ENCODE measurements around the gene GARIN5A. TPM values are rescaled to one million over a fixed set of nuclear protein-coding genes. Genes with fewer than 3 reads are reported as not detected.

The GARIN5A gene
- total RNA-seq, 3 donors from 2014 or later, result 1.7 to 3.0 (median 2.6) TPM

DNA sequence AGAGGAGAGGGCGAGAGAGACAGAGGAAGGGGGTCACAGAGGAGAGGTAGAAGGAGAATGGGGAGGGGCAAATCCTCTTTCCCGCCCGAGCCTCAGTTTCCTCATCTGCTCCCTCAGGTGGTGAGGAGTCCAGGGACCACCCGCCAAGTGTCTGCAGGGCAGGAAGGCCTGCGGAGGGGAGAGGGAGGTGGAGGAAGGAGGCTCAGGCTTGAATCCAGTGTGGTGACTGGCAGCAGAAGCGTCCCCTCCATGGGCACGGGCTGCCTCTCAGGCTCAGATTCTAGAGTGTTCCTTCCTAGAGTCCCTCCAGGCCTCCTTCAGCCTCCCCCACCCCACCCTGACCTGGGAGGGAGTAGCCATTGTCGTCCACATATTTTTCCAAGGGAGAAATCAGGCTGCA lies 16.5 kb upstream of the GARIN5A start:
- TF ChIP-seq, protein P1, sequence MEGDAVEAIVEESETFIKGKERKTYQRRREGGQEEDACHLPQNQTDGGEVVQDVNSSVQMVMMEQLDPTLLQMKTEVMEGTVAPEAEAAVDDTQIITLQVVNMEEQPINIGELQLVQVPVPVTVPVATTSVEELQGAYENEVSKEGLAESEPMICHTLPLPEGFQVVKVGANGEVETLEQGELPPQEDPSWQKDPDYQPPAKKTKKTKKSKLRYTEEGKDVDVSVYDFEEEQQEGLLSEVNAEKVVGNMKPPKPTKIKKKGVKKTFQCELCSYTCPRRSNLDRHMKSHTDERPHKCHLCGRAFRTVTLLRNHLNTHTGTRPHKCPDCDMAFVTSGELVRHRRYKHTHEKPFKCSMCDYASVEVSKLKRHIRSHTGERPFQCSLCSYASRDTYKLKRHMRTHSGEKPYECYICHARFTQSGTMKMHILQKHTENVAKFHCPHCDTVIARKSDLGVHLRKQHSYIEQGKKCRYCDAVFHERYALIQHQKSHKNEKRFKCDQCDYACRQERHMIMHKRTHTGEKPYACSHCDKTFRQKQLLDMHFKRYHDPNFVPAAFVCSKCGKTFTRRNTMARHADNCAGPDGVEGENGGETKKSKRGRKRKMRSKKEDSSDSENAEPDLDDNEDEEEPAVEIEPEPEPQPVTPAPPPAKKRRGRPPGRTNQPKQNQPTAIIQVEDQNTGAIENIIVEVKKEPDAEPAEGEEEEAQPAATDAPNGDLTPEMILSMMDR (IDR thresholded peaks at IDR 0.05), result no peak
- H3K4me1 ChIP-seq (ENCODE audit: low read depth), result no peaks in the 10 kb centered on the region
- DNase-seq, result peak in 1 of 3 donors; percentile 1
- H3K9me3 ChIP-seq, result no peaks in the 10 kb centered on the region
- H3K4me3 ChIP-seq, result no peak overlapping the region
- ATAC-seq, result no peak
- intact Hi-C loops (cut with DNase I, micrococcal nuclease), result no loop called here
- H3K36me3 ChIP-seq (ENCODE audit: low read depth), result no peaks in the 10 kb centered on the region

DNA sequence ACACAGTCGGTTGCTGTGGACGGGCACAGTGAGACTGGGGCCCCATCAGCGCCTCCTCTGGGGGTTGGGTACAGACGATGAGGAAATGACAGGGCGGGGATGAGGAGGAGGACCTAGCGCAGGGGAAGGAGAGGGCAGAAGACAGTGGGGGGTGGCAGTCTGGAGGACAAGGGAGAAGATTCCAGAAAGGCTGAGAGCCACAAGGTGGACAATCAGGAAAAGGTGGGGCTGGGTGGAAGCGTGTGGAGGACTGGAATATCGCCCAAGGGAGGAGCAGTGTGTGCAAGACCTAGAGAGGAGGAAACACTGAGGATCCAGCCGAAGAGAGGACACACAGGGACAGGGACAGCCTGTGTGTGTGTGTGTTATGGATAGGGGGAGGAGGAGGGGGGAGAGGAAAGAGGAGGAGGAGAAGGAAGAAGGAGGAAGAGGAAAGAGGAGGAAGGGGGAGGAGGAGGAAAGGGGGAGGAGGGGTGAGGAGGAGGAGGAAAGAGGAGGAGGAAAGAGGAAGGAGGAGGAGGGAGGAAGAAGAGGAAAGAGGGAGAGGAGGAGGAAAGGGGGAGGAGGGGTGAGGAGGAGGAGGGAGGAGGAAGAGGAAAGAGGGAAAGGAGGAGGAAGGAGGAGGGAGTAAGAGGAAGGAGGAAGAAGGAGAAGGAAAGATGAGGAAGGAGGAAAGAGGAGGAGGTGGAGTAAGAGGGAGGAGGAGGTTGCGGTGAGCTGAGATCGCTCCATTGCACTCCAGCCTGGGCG lies 15.8 kb upstream of the GARIN5A start:
- no peaks in the 10 kb centered on the region for H3K36me3 ChIP-seq (ENCODE audit: low read depth)
- H3K4me1 ChIP-seq (ENCODE audit: low read depth), result no peaks in the 10 kb centered on the region
- no peak overlapping the region for H3K4me3 ChIP-seq
- intact Hi-C loops (cut with DNase I, micrococcal nuclease), result no loop called here
- ATAC-seq (peak; percentile 67), DNase-seq (peak in 1 of 3 donors; percentile 33)
- TF ChIP-seq, protein P1 (IDR thresholded peaks at IDR 0.05), result no peak
- no peaks in the 10 kb centered on the region for H3K9me3 ChIP-seq

DNA sequence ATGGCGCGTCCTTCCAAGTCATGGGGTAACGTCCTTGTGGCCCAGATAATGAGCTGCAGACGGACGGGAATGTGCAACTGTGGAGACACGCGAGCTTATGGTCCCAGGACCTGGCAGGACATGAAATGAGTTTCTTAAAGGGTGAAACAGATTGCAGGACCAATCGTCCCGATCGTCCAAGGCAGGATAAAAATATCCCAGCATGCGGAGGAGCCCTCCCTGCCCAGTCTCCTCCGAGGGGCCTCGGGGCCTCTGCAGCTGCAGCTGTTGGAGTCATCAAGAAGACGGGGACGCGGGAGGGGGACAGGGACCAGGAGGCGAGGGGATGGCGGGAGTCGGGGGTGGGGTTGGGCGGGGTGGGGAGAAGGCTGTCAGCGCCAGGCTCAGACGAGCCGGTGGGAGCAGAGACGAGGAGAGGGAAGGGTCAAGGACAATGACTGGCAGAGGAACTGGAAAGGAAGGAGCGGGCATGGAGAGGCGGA lies 14.4 kb upstream of the GARIN5A start:
- TF ChIP-seq, protein P1 (IDR thresholded peaks at IDR 0.05), result no peak
- DNase-seq (no peak), ATAC-seq (no peak)
- intact Hi-C loops (cut with DNase I, micrococcal nuclease), result no loop called here
- no peaks in the 10 kb centered on the region for H3K36me3 ChIP-seq (ENCODE audit: low read depth)
- H3K4me1 ChIP-seq (ENCODE audit: low read depth), result no peaks in the 10 kb centered on the region
- H3K4me3 ChIP-seq, result no peak overlapping the region
- no peaks in the 10 kb centered on the region for H3K9me3 ChIP-seq

DNA sequence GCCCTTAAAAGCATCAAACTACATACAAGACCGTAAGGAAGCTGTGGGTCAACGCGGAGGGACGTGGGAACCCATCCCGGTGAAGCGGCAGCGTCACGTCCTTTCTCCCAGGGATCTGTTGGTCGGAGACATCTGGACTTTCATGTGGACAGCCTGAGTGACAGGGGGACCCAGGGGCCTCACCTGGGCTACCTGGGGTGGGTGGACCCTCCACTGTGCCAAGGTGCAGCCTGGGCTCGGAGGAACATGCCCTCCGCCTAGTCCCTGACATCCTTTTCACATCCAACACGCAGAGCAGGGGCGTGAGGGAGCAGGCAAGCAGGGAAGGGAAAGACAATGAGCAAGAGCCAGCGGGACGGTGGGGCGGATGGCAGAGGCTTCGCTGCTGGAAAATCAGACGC lies 13.8 kb upstream of the GARIN5A start:
- no peaks in the 10 kb centered on the region for H3K36me3 ChIP-seq (ENCODE audit: low read depth)
- DNase-seq (no peak), ATAC-seq (no peak)
- no peaks in the 10 kb centered on the region for H3K9me3 ChIP-seq
- intact Hi-C loops (cut with DNase I, micrococcal nuclease), result no loop called here
- no peak overlapping the region for H3K4me3 ChIP-seq
- TF ChIP-seq, protein P1 (IDR thresholded peaks at IDR 0.05), result no peak
- no peaks in the 10 kb centered on the region for H3K4me1 ChIP-seq (ENCODE audit: low read depth)

DNA sequence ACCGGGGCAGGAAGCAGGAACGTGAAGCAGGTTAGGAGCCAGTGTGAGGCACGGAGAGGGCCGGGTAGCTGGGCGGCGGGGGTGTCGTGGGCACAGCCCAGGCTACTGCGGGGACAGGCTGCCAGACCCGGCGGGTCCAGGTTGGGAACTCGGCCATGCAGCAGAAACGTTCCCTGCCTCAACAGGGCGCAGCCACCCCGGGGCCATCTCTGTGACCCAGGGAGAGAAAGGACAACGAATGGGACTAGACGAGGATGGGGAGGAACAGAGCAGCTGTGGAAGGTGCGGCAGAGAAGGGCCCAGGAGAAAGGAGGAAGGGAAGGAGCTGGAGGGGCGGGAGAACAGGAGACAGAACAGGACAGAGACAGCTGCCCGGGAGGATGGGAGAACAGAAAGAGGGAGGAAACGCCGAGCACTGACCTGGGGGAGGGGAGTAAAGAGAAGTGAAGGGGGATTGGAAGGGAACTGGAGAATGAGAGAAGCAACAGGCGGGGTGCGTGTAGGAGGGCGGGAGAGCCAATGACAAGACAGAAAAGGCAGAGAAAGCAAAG lies 12.9 kb upstream of the GARIN5A start:
- DNase-seq (no peak), ATAC-seq (no peak)
- intact Hi-C loops (cut with DNase I, micrococcal nuclease), result no loop called here
- Histone ChIP-seq H3K36me3 (ENCODE audit: low read depth) (no peaks in the 10 kb centered on the region), H3K9me3 (no peaks in the 10 kb centered on the region), H3K4me3 (no peak overlapping the region), H3K4me1 (ENCODE audit: low read depth) (no peaks in the 10 kb centered on the region)
- TF ChIP-seq, protein P1 (IDR thresholded peaks at IDR 0.05), result no peak

Data from mucosa of descending colon (tissue), 3 donors.